Urothelium cell line (cell line): Measurements from ENCODE around the gene MAGEB6B.
"Not testable (repeated sequence)": the region's sequence is repeated elsewhere in the genome, so short reads cannot be mapped to it uniquely, and the experiment has no call there.

Experiments
- DNase-seq: peaks from one replicate; pipeline ENCODE4 v3.0.0; 2011; ENCODE audit warnings: low spot score, mixed read lengths
- FAIRE-seq: peaks from 2 replicates; lab custom pipeline; 2011; peaks lifted over from hg19 to GRCh38; lab: Jason Lieb, UNC

MAGEB6B gene

GRCh38 chrX:26160301-26160700, at the start of gene MAGEB6B:
Gene MAGEB6B, plus strand, starts transcription at chrX:26160601. Its CDS starts 0 bp downstream, at chrX:26160601.
- FAIRE-seq (no peak), DNase-seq (no peak)

DNA sequence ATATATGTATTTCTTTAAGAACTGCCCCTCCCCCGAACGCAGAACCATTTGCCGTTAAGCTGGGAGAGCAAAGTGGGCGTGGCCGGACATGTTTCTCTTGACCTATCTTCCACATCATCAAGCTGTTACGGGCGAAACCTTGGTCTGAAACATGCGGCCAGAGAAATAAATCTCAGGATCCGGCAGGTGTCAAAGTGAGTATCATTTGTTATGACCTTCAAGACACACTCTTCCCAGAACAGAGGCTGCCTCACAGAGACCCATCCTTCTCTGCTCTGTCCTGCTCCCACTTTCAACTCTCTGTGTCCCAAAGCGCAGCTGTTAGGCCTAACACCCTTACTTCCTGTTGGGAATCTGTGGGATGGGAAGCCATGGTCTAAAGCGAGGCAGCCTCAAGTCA, 22.1 kb upstream of the MAGEB6B start, which contains the start of gene MAGEB18:
Gene MAGEB18, plus strand, starts transcription at position 70 of the 400 bp plus-strand sequence. CDS start 643 bp downstream, outside the sequence.
- FAIRE-seq: no peak
- no peak for DNase-seq

DNA sequence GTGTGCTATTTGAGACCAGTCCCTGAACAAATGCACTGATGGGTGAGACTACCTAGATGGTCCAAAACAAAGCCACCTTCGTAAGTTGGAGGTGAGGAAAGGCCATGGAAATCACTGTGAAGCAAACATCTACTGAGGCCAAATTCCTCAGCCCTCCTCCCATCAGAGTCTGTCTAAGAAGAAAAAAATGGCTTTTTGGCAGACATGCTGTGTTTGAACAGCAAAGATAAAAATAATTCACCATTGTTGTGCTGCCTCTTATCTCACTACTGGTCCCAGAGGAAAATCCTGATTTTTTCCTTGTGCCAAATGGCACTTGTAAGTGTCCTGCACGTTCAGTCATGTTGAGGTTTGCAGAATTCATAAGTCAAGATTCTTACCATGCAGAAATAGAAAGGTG, 14.4 kb upstream of the MAGEB6B start:
- DNase-seq: no peak
- no peak for FAIRE-seq

DNA sequence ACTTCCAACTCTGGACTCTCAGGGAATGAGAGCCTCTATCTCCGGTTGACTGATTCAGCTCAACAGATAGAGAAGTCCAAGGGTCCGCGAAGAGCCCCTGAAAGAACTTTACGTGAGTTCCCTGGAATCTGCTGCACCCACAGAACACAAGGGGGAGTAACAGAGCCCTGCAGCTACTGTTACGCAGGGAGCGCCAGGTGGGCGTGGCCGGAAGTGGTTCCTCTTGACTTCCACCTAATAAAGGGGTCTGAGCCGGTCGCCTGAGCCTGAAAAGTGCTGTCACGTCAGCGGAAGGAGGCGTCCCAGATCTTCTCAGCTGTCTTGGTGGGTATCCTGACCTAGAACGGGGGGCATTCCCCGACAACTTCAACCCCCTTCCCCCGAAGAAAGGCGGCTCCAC, 31.8 kb downstream of the MAGEB6B start, which contains the start of gene MAGEB6:
Gene MAGEB6, plus strand, starts transcription at position 237 of the 400 bp plus-strand sequence. CDS start 1,407 bp downstream, outside the sequence.
- no peak for FAIRE-seq
- no peak for DNase-seq

DNA sequence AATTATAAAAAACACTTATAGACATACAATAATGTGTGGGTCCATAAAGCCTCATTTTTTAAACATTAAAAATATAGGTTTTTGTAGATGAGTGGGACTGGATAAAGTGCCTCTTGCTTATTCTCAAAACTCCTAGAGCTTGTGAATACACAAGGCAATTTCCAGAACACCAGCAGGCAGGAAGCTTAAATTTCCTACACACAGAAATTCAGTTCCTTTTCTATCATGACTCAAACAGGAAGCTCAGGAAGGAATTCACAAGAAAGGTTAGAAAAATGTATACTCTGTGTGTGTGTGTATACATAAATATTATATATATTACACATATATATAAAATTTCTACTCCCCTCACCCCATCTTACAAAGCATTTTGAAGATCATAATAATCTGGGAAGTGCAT, 43.2 kb downstream of the MAGEB6B start:
- no peak for FAIRE-seq
- no peak for DNase-seq

DNA sequence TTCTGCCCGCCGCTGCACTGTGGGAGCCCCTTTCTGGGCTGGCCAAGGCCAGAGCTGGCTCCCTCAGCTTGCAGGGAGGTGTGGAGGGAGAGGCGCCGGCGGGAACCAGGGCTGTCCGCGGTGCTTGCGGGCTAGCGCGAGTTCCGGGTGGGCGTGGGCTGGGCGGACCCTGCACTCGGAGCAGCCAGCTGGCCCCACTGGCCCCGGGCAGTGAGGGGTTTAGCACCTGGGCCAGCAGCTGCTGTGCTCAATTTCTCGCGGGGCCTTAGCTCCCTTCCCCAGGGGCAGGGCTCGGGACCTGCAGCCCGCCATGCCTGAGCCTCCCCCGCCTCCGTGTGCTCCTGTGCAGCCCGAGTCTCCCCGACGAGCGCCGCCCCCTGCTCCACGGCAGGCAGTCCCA, 44.3 kb downstream of the MAGEB6B start:
- not testable (repeated sequence) for FAIRE-seq, DNase-seq

GRCh38 chrX:26208012-26208411, 47.6 kb downstream of the MAGEB6B start:
- no peak for DNase-seq
- no peak for FAIRE-seq
